GM10248 (cell line): Measurements from ENCODE around the gene POLRMT.

Experiments
- CTCF ChIA-PET: fragments of 300-600 bp; sonication (Branson Sonifier 250); formaldehyde crosslinking; extraction: SDS; loops from one replicate; lab custom pipeline; 2021; ENCODE audit warnings: antibody characterized with exemption; lab: Yijun Ruan, JAX
- POLR2A ChIA-PET: fragments of 350-650 bp; sonication (Branson Sonifier 250); formaldehyde crosslinking; extraction: SDS; loops from one replicate; lab custom pipeline; 2020; ENCODE audit warnings: antibody characterized with exemption; lab: Yijun Ruan, JAX
- DNase-seq: peaks from one replicate; pipeline ENCODE4 v3.0.0; 2012; ENCODE audit errors: extremely low spot score
- CTCF ChIP-seq: IDR thresholded peaks from 2 replicates; pipeline ENCODE4 v1.5.1; 2012; ENCODE audit warnings: mild to moderate bottlenecking, low read depth; ENCODE audit errors: extremely low read depth, missing control alignments, control extremely low read depth

The POLRMT gene

GRCh38 chr19:582497-583197 lies 50.7 kb downstream of the POLRMT start:
- no peak for TF ChIP-seq CTCF
- ChIA-PET POLR2A (no interaction called here), CTCF (interaction anchor here (1.4 to 2.8 kb wide), 2 partner anchors 72 to 152 kb away, joined by 3 to 10 read pairs; no protein-coding TSS in a partner anchor)
- no peak for DNase-seq

GRCh38 chr19:581399-582111 lies 51.8 kb downstream of the POLRMT start:
- TF ChIP-seq CTCF: no peak
- ChIA-PET POLR2A (no interaction called here), CTCF (interaction anchor here (1.4 kb wide), 1 partner anchor 71 kb away, joined by 3 read pairs; no protein-coding TSS in a partner anchor)
- DNase-seq: no peak

- ChIA-PET CTCF (no interaction called here), POLR2A (no interaction called here)
- TF ChIP-seq CTCF: no peak
- DNase-seq: no peak
These were observed 53.0 kb downstream of the POLRMT start for GRCh38 chr19:580274-580835.

- POLR2A ChIA-PET: no interaction called here
- no peak for TF ChIP-seq CTCF
- CTCF ChIA-PET: no interaction called here
- DNase-seq: no peak
These were observed 53.5 kb downstream of the POLRMT start for GRCh38 chr19:579842-580155.

- ChIA-PET POLR2A (no interaction called here), CTCF (no interaction called here)
- DNase-seq: no peak
- no peak for TF ChIP-seq CTCF
These were observed 54.1 kb downstream of the POLRMT start for GRCh38 chr19:579111-579841.
